Hepatocyte (in vitro differentiated cells): Measurements from ENCODE around the gene COL6A3. TPM values are rescaled to one million over a fixed set of nuclear protein-coding genes. Genes with fewer than 3 reads are reported as not detected.

Experiments
- DNase-seq: peaks from one replicate; pipeline ENCODE4 v3.0.0-alpha.2; 2016; ENCODE audit warnings: low spot score
- H2AFZ ChIP-seq: fragments of 200-600 bp; sonication (generic); 2 replicates; pipeline ENCODE4 v1.6.0; 2016; ENCODE audit warnings: antibody characterized with exemption, mild to moderate bottlenecking
- H3K27ac ChIP-seq: fragments of 200-600 bp; sonication (generic); 2 replicates; pipeline ENCODE4 v1.5.1; 2016; ENCODE audit warnings: mild to moderate bottlenecking
- H3K27me3 ChIP-seq: fragments of 200-600 bp; sonication (generic); 2 replicates; pipeline ENCODE4 v1.6.1; 2016
- H3K36me3 ChIP-seq: fragments of 200-600 bp; sonication (generic); replicated peaks from 2 replicates; pipeline ENCODE4 v1.5.1; 2016; ENCODE audit warnings: low read depth; ENCODE audit not compliant: insufficient read depth
- H3K4me1 ChIP-seq: fragments of 200-600 bp; sonication (generic); 2 replicates; pipeline ENCODE4 v1.5.1; 2016; ENCODE audit warnings: mild to moderate bottlenecking, moderate library complexity; ENCODE audit not compliant: insufficient read depth
- H3K4me2 ChIP-seq: fragments of 200-600 bp; sonication (generic); 2 replicates; pipeline ENCODE4 v1.6.0; 2016
- H3K4me3 ChIP-seq: fragments of 200-600 bp; sonication (generic); 2 replicates; pipeline ENCODE4 v1.5.1; 2016; ENCODE audit warnings: mild to moderate bottlenecking
- H3K79me2 ChIP-seq: fragments of 200-600 bp; sonication (generic); 2 replicates; pipeline ENCODE4 v1.6.0; 2017; ENCODE audit warnings: mild to moderate bottlenecking
- H3K9me2 ChIP-seq: fragments of 200-600 bp; sonication (generic); replicated peaks from 2 replicates; pipeline ENCODE4 v1.6.0; 2017; ENCODE audit warnings: mild to moderate bottlenecking; ENCODE audit not compliant: insufficient read depth
- H3K9me3 ChIP-seq: fragments of 200-600 bp; sonication (generic); 2 replicates; pipeline ENCODE4 v1.5.1; 2016; ENCODE audit warnings: low read depth, mild to moderate bottlenecking
- H4K20me1 ChIP-seq: fragments of 200-600 bp; sonication (generic); 2 replicates; pipeline ENCODE4 v1.6.0; 2016; ENCODE audit warnings: mild to moderate bottlenecking; ENCODE audit not compliant: insufficient read depth, poor library complexity, severe bottlenecking
- CTCF ChIP-seq: fragments of 200-600 bp; sonication (generic); IDR thresholded peaks from 2 replicates; pipeline ENCODE4 v1.5.1; 2016; ENCODE audit warnings: antibody characterized with exemption, mild to moderate bottlenecking; ENCODE audit not compliant: poor library complexity
- EZH2 ChIP-seq: fragments of 200-600 bp; sonication (generic); IDR thresholded peaks from 2 replicates; pipeline ENCODE4 v1.6.1; 2016; ENCODE audit warnings: antibody characterized with exemption, mild to moderate bottlenecking, borderline replicate concordance
- EZH2phosphoT487 ChIP-seq: fragments of 200-600 bp; sonication (generic); IDR thresholded peaks from one replicate; pipeline ENCODE4 v1.6.1; 2018; ENCODE audit warnings: antibody characterized with exemption, mild to moderate bottlenecking, low read depth, moderate library complexity; ENCODE audit not compliant: unreplicated experiment, severe bottlenecking
- WGBS: methylation state at CpG from one replicate; pipeline ENCODE4 v1.1.6; 2016; ENCODE audit warnings: low lambda C conversion rate; ENCODE audit errors: missing lambda C conversion rate; 5-methylcytosine and 5-hydroxymethylcytosine counted together
- polyA plus RNA-seq: library from polyadenylated mRNA; unstranded; fragments of >200 nt; fragmentation: Nextera tagmentation; extraction: Ambion mirVana; gene quantifications from 2 replicates; pipeline ENCODE4 v1.2.1, GENCODE V29; 2016
- total RNA-seq: library from RNA; depleted of rRNA; stranded (reverse); fragments of >200 nt; gene quantifications from 2 replicates; pipeline ENCODE4 v1.2.3, GENCODE V29; 2014

The COL6A3 gene
- total and polyA plus RNA-seq, 2 experiments from 2014 or later = 80.7 to 250 TPM

- 80% methylated on average over 6 of the region's 6 CpGs for WGBS
- no peaks in the 10 kb centered on the region for H3K9me2 ChIP-seq
- H3K4me3 ChIP-seq = no peak overlapping the region
- no peak for DNase-seq
- no peak overlapping the region for H3K4me2 ChIP-seq
- no peaks in the 10 kb centered on the region for H3K36me3 ChIP-seq
- TF ChIP-seq EZH2 (no peak), CTCF (no peak), EZH2phosphoT487 (no peak)
- H3K27ac ChIP-seq = peak overlapping the region; percentile 90
- no peaks in the 10 kb centered on the region for H3K27me3 ChIP-seq
- no peaks in the 10 kb centered on the region for H4K20me1 ChIP-seq
- no peaks in the 10 kb centered on the region for H3K9me3 ChIP-seq
- no peaks in the 10 kb centered on the region for H3K79me2 ChIP-seq
- peaks cover 26% of the 10 kb centered on the region for H3K4me1 ChIP-seq
- no peak overlapping the region for H2AFZ ChIP-seq
These were observed 97.6 kb downstream of the COL6A3 start for GRCh38 chr2:237316339-237316738.

GRCh38 chr2:237315829-237316225 lies 98.1 kb downstream of the COL6A3 start:
- peak; percentile 58 for DNase-seq
- 29% methylated on average over 6 of the region's 6 CpGs for WGBS
- no peak for TF ChIP-seq EZH2phosphoT487
- TF ChIP-seq CTCF = no peak
- no peak for TF ChIP-seq EZH2
- Histone ChIP-seq H3K79me2 (no peaks in the 10 kb centered on the region), H3K9me2 (no peaks in the 10 kb centered on the region), H3K4me2 (peak overlapping the region; percentile 43), H4K20me1 (no peaks in the 10 kb centered on the region), H2AFZ (no peak overlapping the region), H3K4me1 (peaks cover 26% of the 10 kb centered on the region), H3K9me3 (no peaks in the 10 kb centered on the region), H3K4me3 (no peak overlapping the region), H3K27me3 (no peaks in the 10 kb centered on the region), H3K27ac (peak overlapping the region; percentile 90), H3K36me3 (no peaks in the 10 kb centered on the region)

DNA sequence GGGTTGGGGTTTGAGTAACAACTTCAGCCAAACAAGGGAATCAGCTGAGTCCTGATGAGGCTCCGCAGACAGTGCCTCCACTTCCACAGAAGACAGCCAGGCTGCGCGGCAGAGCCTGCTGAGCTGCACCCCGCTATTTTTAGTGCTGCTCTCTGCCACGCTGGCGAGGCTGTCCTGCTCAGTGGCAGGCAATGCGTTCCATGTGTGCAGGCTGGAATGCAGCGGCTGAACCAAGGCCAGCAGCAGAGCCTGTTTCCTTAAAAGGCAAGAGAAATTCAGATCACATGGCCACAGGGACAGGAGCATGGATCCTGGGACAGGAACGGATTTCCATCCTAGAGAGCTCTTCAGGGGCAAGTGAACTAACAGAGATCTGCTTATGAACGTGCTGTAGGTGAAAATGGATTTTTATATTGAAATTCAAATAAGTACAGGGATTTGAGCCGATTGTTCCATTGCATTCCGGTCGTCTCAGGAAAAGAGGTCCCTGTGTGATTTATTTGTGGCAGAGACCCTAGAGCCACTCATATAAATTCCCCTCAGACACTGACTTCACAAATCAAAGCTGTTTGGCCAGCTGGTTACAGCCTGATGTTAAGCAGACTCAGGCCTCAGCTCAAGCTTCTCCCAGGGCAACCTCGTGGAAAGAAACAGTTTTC lies 98.7 kb downstream of the COL6A3 start:
- no peaks in the 10 kb centered on the region for H3K9me2 ChIP-seq
- WGBS = 29% methylated on average over 14 of the region's 14 CpGs

More for the DNA sequence above, 98.7 kb downstream of the COL6A3 start:
- no peaks in the 10 kb centered on the region for H3K27me3 ChIP-seq
- H3K79me2 ChIP-seq = no peaks in the 10 kb centered on the region
- H3K27ac ChIP-seq = peak overlapping the region; percentile 90
- peak overlapping the region; percentile 43 for H3K4me2 ChIP-seq
- no peaks in the 10 kb centered on the region for H4K20me1 ChIP-seq
- H2AFZ ChIP-seq = no peak overlapping the region
- no peaks in the 10 kb centered on the region for H3K9me3 ChIP-seq
- H3K4me1 ChIP-seq = peaks cover 26% of the 10 kb centered on the region
- peak; percentile 22 for TF ChIP-seq CTCF
- TF ChIP-seq EZH2phosphoT487 = no peak
- TF ChIP-seq EZH2 = no peak
- no peak overlapping the region for H3K4me3 ChIP-seq
- no peaks in the 10 kb centered on the region for H3K36me3 ChIP-seq
- DNase-seq = peak; percentile 90
